K562 (cell line): ENCODE measurements around the gene PTK7. TPM values are rescaled to one million over a fixed set of nuclear protein-coding genes. Genes with fewer than 3 reads are reported as not detected.

ENCODE experiments used
- MAZ ChIP-seq, 2 experiments: fragments of 450-650 bp in 1 of 2; sonication (generic) in 1 of 2; formaldehyde crosslinking; IDR thresholded peaks in 1 of 2; conservative IDR thresholded peaks in 1 of 2; 2 replicates each; pipeline versions ENCODE4 v1.4.0 to v1.5.0; 2020; ENCODE audit warnings: mild to moderate bottlenecking in 1 of 2, missing genetic modification reagents in 1 of 2
- RBBP5 ChIP-seq: fragments of 200-600 bp; sonication (generic); IDR thresholded peaks from 2 replicates; pipeline ENCODE4 v1.6.1; 2012; ENCODE audit warnings: borderline replicate concordance, mild to moderate bottlenecking, low read length, control low read depth, inconsistent platforms; ENCODE audit not compliant: insufficient read depth, poor library complexity, severe bottlenecking
- RBM39 ChIP-seq: fragments of 200-400 bp; formaldehyde crosslinking; optimal IDR thresholded peaks from 2 replicates; pipeline ENCODE3; 2018; ENCODE audit warnings: low read depth, low read length
- polyA plus RNA-seq, 8 experiments: library from polyadenylated mRNA; depleted of rRNA in 4 of 8; stranded (reverse) in 5 of 8; unstranded in 3 of 8; fragments of >200 nt; fragmentation: Nextera tagmentation in 2 of 8; fragmentation: Illumina TruSeq in 1 of 8; extraction: Ambion mirVana in 2 of 8; extraction: Trizol in 1 of 8; gene quantifications; 2 replicates each; pipeline versions ENCODE4 v1.2.1 to v1.2.3, GENCODE V29; 2011 to 2014; ENCODE audit warnings: inconsistent platforms in 1 of 8, missing spikeins in 1 of 8
- total RNA-seq, 7 experiments: library from RNA; depleted of rRNA in 6 of 7; stranded (reverse); fragments of >200 nt in 6 of 7; fragmentation: Illumina TruSeq in 2 of 7; extraction: Trizol in 2 of 7; gene quantifications; 2 replicates each; pipeline versions ENCODE4 v1.2.1 to v1.2.3, GENCODE V29; 2011 to 2021; ENCODE audit warnings: low replicate concordance in 1 of 7
- TF ChIP-seq, protein P1 (sequence below): fragments of 200-400 bp; formaldehyde crosslinking; IDR thresholded peaks from 2 replicates; pipeline ENCODE4 v1.6.1; 2017; ENCODE audit warnings: mild to moderate bottlenecking, low read depth, low read length, moderate library complexity
- TF ChIP-seq, protein P2 (sequence below): sonication (generic); formaldehyde crosslinking; IDR thresholded peaks from 2 replicates; pipeline ENCODE4 v1.8.1; 2023; ENCODE audit warnings: mild to moderate bottlenecking, missing genetic modification reagents

The PTK7 gene
- total and polyA plus RNA-seq, 9 of the 15 experiments (the other 6 are each of a cell fraction or from before 2014, with no cell fraction given) = 0.20 to 6.8 (median 4.2) TPM

DNA sequence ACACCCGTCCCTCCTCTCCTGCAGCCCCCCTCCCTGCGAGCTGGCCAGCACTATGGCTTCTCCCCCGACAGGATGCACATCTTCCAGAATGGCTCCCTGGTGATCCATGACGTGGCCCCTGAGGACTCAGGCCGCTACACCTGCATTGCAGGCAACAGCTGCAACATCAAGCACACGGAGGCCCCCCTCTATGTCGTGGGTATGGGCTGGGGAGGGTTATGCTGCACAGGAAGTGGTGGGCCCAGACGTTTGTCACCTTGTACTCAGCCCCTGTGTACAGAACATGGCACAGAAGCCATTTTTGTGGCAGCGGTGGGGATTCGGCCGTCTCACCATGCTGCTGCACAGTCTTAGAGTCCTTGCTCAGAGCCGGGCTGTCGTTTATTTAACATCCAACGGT lies 66.0 kb downstream of the PTK7 start (continued):
- no peak for TF ChIP-seq RBBP5
- TF ChIP-seq MAZ (CRISPR knock-in tag; conservative IDR thresholded peaks at IDR 0.05 in 1 of 2, IDR thresholded peaks at IDR 0.05 in 1 of 2) = no peak
- TF ChIP-seq RBM39 = no peak
- TF ChIP-seq, protein P1, sequence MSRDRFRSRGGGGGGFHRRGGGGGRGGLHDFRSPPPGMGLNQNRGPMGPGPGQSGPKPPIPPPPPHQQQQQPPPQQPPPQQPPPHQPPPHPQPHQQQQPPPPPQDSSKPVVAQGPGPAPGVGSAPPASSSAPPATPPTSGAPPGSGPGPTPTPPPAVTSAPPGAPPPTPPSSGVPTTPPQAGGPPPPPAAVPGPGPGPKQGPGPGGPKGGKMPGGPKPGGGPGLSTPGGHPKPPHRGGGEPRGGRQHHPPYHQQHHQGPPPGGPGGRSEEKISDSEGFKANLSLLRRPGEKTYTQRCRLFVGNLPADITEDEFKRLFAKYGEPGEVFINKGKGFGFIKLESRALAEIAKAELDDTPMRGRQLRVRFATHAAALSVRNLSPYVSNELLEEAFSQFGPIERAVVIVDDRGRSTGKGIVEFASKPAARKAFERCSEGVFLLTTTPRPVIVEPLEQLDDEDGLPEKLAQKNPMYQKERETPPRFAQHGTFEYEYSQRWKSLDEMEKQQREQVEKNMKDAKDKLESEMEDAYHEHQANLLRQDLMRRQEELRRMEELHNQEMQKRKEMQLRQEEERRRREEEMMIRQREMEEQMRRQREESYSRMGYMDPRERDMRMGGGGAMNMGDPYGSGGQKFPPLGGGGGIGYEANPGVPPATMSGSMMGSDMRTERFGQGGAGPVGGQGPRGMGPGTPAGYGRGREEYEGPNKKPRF = no peak
- TF ChIP-seq, protein P2, sequence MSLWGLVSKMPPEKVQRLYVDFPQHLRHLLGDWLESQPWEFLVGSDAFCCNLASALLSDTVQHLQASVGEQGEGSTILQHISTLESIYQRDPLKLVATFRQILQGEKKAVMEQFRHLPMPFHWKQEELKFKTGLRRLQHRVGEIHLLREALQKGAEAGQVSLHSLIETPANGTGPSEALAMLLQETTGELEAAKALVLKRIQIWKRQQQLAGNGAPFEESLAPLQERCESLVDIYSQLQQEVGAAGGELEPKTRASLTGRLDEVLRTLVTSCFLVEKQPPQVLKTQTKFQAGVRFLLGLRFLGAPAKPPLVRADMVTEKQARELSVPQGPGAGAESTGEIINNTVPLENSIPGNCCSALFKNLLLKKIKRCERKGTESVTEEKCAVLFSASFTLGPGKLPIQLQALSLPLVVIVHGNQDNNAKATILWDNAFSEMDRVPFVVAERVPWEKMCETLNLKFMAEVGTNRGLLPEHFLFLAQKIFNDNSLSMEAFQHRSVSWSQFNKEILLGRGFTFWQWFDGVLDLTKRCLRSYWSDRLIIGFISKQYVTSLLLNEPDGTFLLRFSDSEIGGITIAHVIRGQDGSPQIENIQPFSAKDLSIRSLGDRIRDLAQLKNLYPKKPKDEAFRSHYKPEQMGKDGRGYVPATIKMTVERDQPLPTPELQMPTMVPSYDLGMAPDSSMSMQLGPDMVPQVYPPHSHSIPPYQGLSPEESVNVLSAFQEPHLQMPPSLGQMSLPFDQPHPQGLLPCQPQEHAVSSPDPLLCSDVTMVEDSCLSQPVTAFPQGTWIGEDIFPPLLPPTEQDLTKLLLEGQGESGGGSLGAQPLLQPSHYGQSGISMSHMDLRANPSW = no peak
